ENCODE data around the gene PIK3AP1. TPM values are rescaled to one million over a fixed set of nuclear protein-coding genes. Genes with fewer than 3 reads are reported as not detected.

The PIK3AP1 gene
- total RNA-seq, 2 donors from 2014 or later, result 3.8 to 15.6 TPM

- TF ChIP-seq POLR2AphosphoS5 (IDR thresholded peaks at IDR 0.05) (no peak), CTCF (IDR thresholded peaks at IDR 0.05) (no peak), POLR2A (IDR thresholded peaks at IDR 0.05) (no peak)
- intact Hi-C loops (cut with DNase I), result no loop called here
- DNase-seq (ENCODE audit: low spot score), result no peak
- no peaks in the 10 kb centered on the region for H3K4me1 ChIP-seq (replicated peaks)
- 59% methylated on average over 1 of the region's 1 CpG for WGBS
- H3K27ac ChIP-seq, result no peak overlapping the region
- no peaks in the 10 kb centered on the region for H3K27me3 ChIP-seq (replicated peaks; ENCODE audit: insufficient read depth)
- H3K36me3 ChIP-seq, result no peaks in the 10 kb centered on the region
- H3K9me3 ChIP-seq, result no peaks in the 10 kb centered on the region
- no peak overlapping the region for H3K4me3 ChIP-seq
Measured at GRCh38 chr10:96705134-96705533, 15.2 kb downstream of the PIK3AP1 start.

- WGBS, result 97% methylated on average over 4 of the region's 4 CpGs
- Histone ChIP-seq H3K36me3 (no peaks in the 10 kb centered on the region), H3K4me1 (replicated peaks) (no peaks in the 10 kb centered on the region), H3K4me3 (no peak overlapping the region), H3K27me3 (replicated peaks; ENCODE audit: insufficient read depth) (no peaks in the 10 kb centered on the region), H3K27ac (no peak overlapping the region), H3K9me3 (no peaks in the 10 kb centered on the region)
- intact Hi-C loops (cut with DNase I), result no loop called here
- no peak for DNase-seq (ENCODE audit: low spot score)
- TF ChIP-seq POLR2AphosphoS5 (IDR thresholded peaks at IDR 0.05) (no peak), CTCF (IDR thresholded peaks at IDR 0.05) (no peak), POLR2A (IDR thresholded peaks at IDR 0.05) (no peak)
Measured at GRCh38 chr10:96704563-96704962, 15.8 kb downstream of the PIK3AP1 start.

- no peaks in the 10 kb centered on the region for H3K27me3 ChIP-seq (replicated peaks; ENCODE audit: insufficient read depth)
- no peak for TF ChIP-seq POLR2A (IDR thresholded peaks at IDR 0.05)
- no peak for TF ChIP-seq POLR2AphosphoS5 (IDR thresholded peaks at IDR 0.05)
- no peak for TF ChIP-seq CTCF (IDR thresholded peaks at IDR 0.05)
- H3K9me3 ChIP-seq, result no peaks in the 10 kb centered on the region
- no peak overlapping the region for H3K4me3 ChIP-seq
- DNase-seq (ENCODE audit: low spot score), result no peak
- 74% methylated on average over 4 of the region's 4 CpGs for WGBS
- H3K4me1 ChIP-seq (replicated peaks), result no peaks in the 10 kb centered on the region
- H3K27ac ChIP-seq, result no peak overlapping the region
- intact Hi-C loops (cut with DNase I), result no loop called here
- H3K36me3 ChIP-seq, result no peaks in the 10 kb centered on the region
Measured at GRCh38 chr10:96703358-96703757, 17.0 kb downstream of the PIK3AP1 start.

GRCh38 chr10:96701265-96701664, 19.0 kb downstream of the PIK3AP1 start:
- Histone ChIP-seq H3K27ac (no peak overlapping the region), H3K27me3 (replicated peaks; ENCODE audit: insufficient read depth) (no peaks in the 10 kb centered on the region), H3K4me3 (no peak overlapping the region), H3K36me3 (no peaks in the 10 kb centered on the region), H3K4me1 (replicated peaks) (no peaks in the 10 kb centered on the region), H3K9me3 (no peaks in the 10 kb centered on the region)
- intact Hi-C loops (cut with DNase I), result no loop called here
- WGBS, result 50% methylated on average over 3 of the region's 3 CpGs
- TF ChIP-seq CTCF (IDR thresholded peaks at IDR 0.05) (no peak), POLR2A (IDR thresholded peaks at IDR 0.05) (no peak), POLR2AphosphoS5 (IDR thresholded peaks at IDR 0.05) (no peak)
- no peak for DNase-seq (ENCODE audit: low spot score)

GRCh38 chr10:96700374-96701099, 19.8 kb downstream of the PIK3AP1 start:
- 91% methylated on average over 13 of the region's 13 CpGs for WGBS
- Histone ChIP-seq H3K27ac (no peak overlapping the region), H3K4me1 (replicated peaks) (no peaks in the 10 kb centered on the region), H3K27me3 (replicated peaks; ENCODE audit: insufficient read depth) (no peaks in the 10 kb centered on the region), H3K4me3 (no peak overlapping the region), H3K9me3 (no peaks in the 10 kb centered on the region), H3K36me3 (no peaks in the 10 kb centered on the region)
- DNase-seq (ENCODE audit: low spot score), result no peak
- intact Hi-C loops (cut with DNase I), result no loop called here
- no peak for TF ChIP-seq POLR2A (IDR thresholded peaks at IDR 0.05)
- TF ChIP-seq CTCF (IDR thresholded peaks at IDR 0.05), result no peak
- TF ChIP-seq POLR2AphosphoS5 (IDR thresholded peaks at IDR 0.05), result no peak

All from prostate gland (tissue), 2 donors.